Endodermal cell (in vitro differentiated cells): ENCODE data around the gene MYO5A. TPM values are rescaled to one million over a fixed set of nuclear protein-coding genes. Genes with fewer than 3 reads are reported as not detected.
"Not testable (repeated sequence)": the region's sequence is repeated elsewhere in the genome, so short reads cannot be mapped to it uniquely, and the experiment has no call there.

Experiments used
- DNase-seq: peaks from one replicate; pipeline ENCODE4 v3.0.0-alpha.2; 2017
- H3K27ac ChIP-seq: 2 replicates; pipeline ENCODE4 v1.5.1; 2013; ENCODE audit warnings: mild to moderate bottlenecking, low read depth, low read length, moderate library complexity
- H3K27me3 ChIP-seq: 2 replicates; pipeline ENCODE4 v1.6.1; 2013; ENCODE audit warnings: mild to moderate bottlenecking, low read length, moderate library complexity; ENCODE audit not compliant: insufficient read depth, control insufficient read depth, poor library complexity, severe bottlenecking
- H3K36me3 ChIP-seq: 2 replicates; pipeline ENCODE4 v1.7.0; 2013; ENCODE audit warnings: mild to moderate bottlenecking, low read length, moderate library complexity; ENCODE audit not compliant: control insufficient read depth, insufficient read depth
- H3K4me1 ChIP-seq: one replicate; pipeline ENCODE4 v1.7.0; 2013; ENCODE audit warnings: low read length; ENCODE audit not compliant: control insufficient read depth, insufficient read depth
- H3K4me3 ChIP-seq: 2 replicates; pipeline ENCODE4 v1.5.1; 2013; ENCODE audit warnings: mild to moderate bottlenecking, low read length, moderate library complexity
- H3K9ac ChIP-seq: 2 replicates; pipeline ENCODE4 v1.6.1; 2013; ENCODE audit warnings: mild to moderate bottlenecking, low read length, moderate library complexity; ENCODE audit not compliant: poor library complexity, severe bottlenecking; ENCODE audit errors: extremely low read depth
- H3K9me3 ChIP-seq: 2 replicates; pipeline ENCODE4 v1.6.1; 2013; ENCODE audit warnings: mild to moderate bottlenecking, low read length, moderate library complexity; ENCODE audit not compliant: control insufficient read depth
- H3K27ac Mint-ChIP-seq: 2 replicates; pipeline ENCODE4 v1.8.0; 2020; ENCODE audit warnings: mixed read lengths
- H3K27me3 Mint-ChIP-seq: 2 replicates; pipeline ENCODE4 v1.8.0; 2021; ENCODE audit warnings: mild to moderate bottlenecking, mixed read lengths; ENCODE audit not compliant: insufficient read depth
- H3K36me3 Mint-ChIP-seq: 2 replicates; pipeline ENCODE4 v1.8.0; 2020; ENCODE audit warnings: low read depth, mixed read lengths
- H3K4me1 Mint-ChIP-seq: 2 replicates; pipeline ENCODE4 v1.8.0; 2020; ENCODE audit warnings: mixed read lengths
- H3K4me3 Mint-ChIP-seq: 2 replicates; pipeline ENCODE4 v1.8.0; 2020; ENCODE audit warnings: mild to moderate bottlenecking, moderate library complexity, mixed read lengths
- H3K9me3 Mint-ChIP-seq: 2 replicates; pipeline ENCODE4 v1.8.0; 2020; ENCODE audit warnings: mild to moderate bottlenecking, mixed read lengths
- WGBS, 2 experiments: methylation state at CpG; one replicate each; pipeline versions ENCODE4 v1.1.5 to v1.1.7; 2013; ENCODE audit warnings: missing lambda C conversion rate in 2 of 2, mixed read lengths in 1 of 2; ENCODE audit not compliant: insufficient coverage in 1 of 2, insufficient read length in 1 of 2; 5-methylcytosine and 5-hydroxymethylcytosine counted together
- total RNA-seq, 2 donors: library from RNA; stranded (reverse); fragmentation: NEBNext Ultra II Directional in 1 of 2; extraction: Animal tissue kit (Norgen Biotek cat#: 25700) in 1 of 2; gene quantifications; 2 replicates in 1 of 2; 3 replicates in 1 of 2; pipeline ENCODE4 v1.2.1, GENCODE V29; 2021
- TF ChIP-seq, protein P1 (sequence below): fragments of 200-600 bp; sonication (generic); conservative IDR thresholded peaks from 2 replicates; pipeline ENCODE4 v1.5.0; 2021; ENCODE audit warnings: antibody characterized with exemption, mild to moderate bottlenecking

The MYO5A gene
- total RNA-seq, 2 donors from 2014 or later = 10.0 to 13.1 TPM

DNA sequence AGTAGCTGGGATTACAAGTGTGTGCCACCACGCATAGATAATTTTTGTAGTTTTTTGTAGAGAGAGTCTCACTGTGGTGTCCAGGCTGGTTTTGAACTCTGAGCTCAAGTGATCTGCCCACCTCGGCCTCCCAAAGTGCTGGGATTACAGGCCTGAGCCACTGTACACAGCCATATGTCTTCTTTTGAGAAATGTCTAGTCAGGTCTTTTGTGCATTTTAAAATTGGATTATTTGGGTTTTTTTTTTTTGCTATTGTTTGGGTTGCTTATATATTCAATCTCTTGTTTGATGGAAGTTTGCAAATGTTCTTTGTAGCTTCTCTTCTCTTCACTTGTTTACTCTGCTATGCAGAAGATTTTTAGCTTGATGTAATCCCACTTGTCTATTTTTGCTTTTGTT is 46.4 kb upstream of the MYO5A start:
- DNase-seq = no peak

DNA sequence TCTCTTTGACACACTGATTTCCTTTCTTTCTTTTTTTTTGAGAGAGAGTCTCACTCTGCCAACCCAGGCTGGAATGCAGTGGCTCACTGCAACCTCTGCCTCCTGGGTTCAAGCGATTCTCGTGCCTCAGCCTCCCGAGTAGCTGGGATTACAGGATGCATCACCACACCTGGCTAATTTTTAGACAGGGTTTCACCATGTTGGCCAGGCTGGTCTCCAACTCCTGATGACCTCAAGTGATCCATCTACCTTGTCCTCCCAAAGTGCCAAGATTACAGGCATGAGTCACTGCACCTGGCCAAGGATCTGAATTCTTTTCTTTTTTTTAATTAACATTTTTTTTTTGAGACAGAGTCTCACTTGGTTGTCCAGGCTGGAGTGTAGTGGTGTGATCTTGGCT is 45.9 kb upstream of the MYO5A start:
- H3K9me3 Mint-ChIP-seq, H3K27ac ChIP-seq, H3K36me3 ChIP-seq, H3K4me1 ChIP-seq, H3K27me3 Mint-ChIP-seq, H3K27ac Mint-ChIP-seq, H3K27me3 ChIP-seq, H3K9me3 ChIP-seq, H3K4me1 Mint-ChIP-seq, H3K4me3 Mint-ChIP-seq, H3K36me3 Mint-ChIP-seq, H3K4me3 ChIP-seq, H3K9ac ChIP-seq, DNase-seq: not testable (repeated sequence)
- WGBS, 2 experiments = 93 to 100% methylated on average over 3 of the region's 3 CpGs

More for the DNA sequence above, 46.4 kb upstream of the MYO5A start:
- Histone ChIP-seq H3K36me3 (no peaks in the 10 kb centered on the region), H3K9me3 (no peaks in the 10 kb centered on the region), H3K9ac (no peak overlapping the region), H3K4me1 (no peaks in the 10 kb centered on the region), H3K27me3 (no peaks in the 10 kb centered on the region), H3K4me3 (no peak overlapping the region), H3K27ac (no peak overlapping the region)
- no peaks in the 10 kb centered on the region for H3K9me3 Mint-ChIP-seq
- H3K27me3 Mint-ChIP-seq = no peaks in the 10 kb centered on the region
- H3K4me3 Mint-ChIP-seq = no peak overlapping the region
- 98 to 100% methylated on average over 2 of the region's 2 CpGs for WGBS, 2 experiments
- TF ChIP-seq, protein P1, sequence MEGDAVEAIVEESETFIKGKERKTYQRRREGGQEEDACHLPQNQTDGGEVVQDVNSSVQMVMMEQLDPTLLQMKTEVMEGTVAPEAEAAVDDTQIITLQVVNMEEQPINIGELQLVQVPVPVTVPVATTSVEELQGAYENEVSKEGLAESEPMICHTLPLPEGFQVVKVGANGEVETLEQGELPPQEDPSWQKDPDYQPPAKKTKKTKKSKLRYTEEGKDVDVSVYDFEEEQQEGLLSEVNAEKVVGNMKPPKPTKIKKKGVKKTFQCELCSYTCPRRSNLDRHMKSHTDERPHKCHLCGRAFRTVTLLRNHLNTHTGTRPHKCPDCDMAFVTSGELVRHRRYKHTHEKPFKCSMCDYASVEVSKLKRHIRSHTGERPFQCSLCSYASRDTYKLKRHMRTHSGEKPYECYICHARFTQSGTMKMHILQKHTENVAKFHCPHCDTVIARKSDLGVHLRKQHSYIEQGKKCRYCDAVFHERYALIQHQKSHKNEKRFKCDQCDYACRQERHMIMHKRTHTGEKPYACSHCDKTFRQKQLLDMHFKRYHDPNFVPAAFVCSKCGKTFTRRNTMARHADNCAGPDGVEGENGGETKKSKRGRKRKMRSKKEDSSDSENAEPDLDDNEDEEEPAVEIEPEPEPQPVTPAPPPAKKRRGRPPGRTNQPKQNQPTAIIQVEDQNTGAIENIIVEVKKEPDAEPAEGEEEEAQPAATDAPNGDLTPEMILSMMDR = no peak
- H3K27ac Mint-ChIP-seq = no peak overlapping the region
- H3K4me1 Mint-ChIP-seq = no peaks in the 10 kb centered on the region
- H3K36me3 Mint-ChIP-seq = no peaks in the 10 kb centered on the region

DNA sequence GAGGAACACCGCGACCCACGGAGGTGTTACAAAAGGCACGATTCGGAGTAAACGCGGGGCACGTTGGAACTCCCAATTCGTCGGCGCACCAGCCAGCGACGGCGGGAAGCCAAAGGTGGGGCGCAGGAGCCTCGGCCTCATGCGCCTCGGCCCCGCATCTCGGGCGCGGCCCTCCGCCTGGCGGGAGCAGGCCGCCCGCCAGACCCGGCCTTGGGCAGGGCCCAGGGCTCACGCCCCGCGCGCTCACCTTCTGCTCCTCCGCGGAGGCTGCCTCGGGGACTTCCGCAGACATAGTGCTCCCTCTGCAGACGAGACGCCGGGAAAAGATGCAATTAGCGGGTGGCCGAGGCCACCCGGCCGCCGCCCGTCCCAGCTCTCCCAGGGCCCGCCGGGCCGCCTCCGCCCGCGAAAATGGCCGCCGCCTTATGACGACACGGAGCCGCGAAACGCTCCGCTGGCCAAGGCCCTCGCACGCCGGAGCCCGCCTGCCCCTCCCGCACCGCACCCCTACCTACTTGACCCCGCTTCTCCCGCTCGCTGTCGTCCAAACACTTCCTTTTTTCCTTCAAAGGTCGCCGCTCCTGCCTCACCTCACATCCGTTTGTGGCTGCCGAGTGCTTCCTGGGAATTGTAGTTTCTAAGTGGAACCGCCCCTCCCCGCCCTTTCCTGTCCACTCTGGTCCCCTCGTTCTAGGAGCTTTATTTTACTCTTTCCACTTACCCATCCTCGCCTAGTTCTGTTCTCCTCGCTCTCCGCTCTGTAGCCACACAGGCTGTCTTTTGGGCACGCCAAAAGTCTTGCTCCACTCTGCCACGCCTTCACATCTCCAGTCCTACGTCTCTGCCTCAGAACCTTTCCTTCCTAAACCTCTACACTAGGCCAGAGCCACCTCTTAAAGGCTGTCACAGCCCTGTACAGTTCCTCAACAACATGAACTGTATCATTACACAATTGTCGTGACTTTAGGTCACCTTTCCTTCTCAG is 40.2 kb upstream of the MYO5A start, which contains the start of gene ARPP19:
Gene ARPP19, minus strand, starts transcription at position 430 of the 985 bp plus-strand sequence. Its CDS starts 138 bp downstream, at position 292.
- Histone ChIP-seq H3K27me3 (no peaks in the 10 kb centered on the region), H3K4me1 (no peaks in the 10 kb centered on the region), H3K4me3 (peak within 1 kb of the TSS; percentile 85), H3K9ac (peak within 1 kb of the TSS; percentile 97), H3K36me3 (peaks cover 8% of the 10 kb centered on the region), H3K9me3 (no peaks in the 10 kb centered on the region), H3K27ac (peak within 1 kb of the TSS; percentile 95)
- peak within 1 kb of the TSS; percentile 98 for H3K4me3 Mint-ChIP-seq
- peak; percentile 97 for DNase-seq
- TF ChIP-seq, protein P1 = peak; percentile 20
- H3K27ac Mint-ChIP-seq = peak within 1 kb of the TSS; percentile 99
- H3K36me3 Mint-ChIP-seq = no peaks in the 10 kb centered on the region
- no peaks in the 10 kb centered on the region for H3K9me3 Mint-ChIP-seq
- WGBS, 2 experiments = 5 to 14% methylated on average over 29 to 82 of the region's 82 CpGs
- H3K4me1 Mint-ChIP-seq = peaks cover 17% of the 10 kb centered on the region
- H3K27me3 Mint-ChIP-seq = no peaks in the 10 kb centered on the region
